Central memory CD4-positive, alpha-beta T cell (primary cell): ENCODE data around the gene CGRRF1.

ENCODE experiments used
- DNase-seq: peaks from one replicate; pipeline ENCODE4 v3.0.0; 2022

The CGRRF1 gene

DNA sequence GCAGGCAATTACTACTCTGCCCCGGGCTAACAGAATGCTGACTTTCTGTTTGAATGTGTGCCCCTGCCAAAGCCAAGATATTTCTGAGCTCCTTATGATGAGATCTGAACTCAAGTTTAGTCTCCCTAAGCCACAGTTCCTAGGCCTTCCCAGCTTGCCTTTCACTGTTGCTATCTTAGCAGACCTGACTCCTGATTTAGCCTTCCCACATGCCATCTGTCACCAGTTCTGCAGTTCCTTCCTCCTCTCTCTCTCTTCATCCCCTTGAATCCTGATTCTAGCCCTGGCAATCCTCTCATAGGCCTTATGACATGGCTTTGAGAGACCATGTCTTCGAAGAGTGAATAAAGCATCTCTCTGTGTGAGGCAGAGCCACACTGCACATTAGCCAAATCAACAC, 44.7 kb downstream of the CGRRF1 start:
- DNase-seq = no peak

DNA sequence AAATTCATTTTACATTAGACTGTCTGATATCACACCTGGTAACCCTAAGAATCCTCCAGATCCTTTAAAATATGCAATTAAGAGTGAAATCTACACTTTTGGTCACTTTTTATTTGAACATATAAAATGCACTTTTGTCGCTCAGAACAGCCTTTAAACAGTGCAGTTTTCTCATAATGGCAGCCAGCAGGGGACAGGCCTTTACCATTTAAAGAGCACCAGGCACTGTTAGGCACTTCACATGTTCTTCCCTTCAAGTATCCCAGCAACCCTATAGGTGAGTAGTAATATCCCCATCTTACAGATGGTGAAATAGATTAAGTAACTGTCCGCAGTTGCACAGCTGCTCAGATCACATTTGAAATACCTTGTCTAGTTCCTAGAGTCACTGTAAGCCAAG, 45.9 kb downstream of the CGRRF1 start:
- no peak for DNase-seq

DNA sequence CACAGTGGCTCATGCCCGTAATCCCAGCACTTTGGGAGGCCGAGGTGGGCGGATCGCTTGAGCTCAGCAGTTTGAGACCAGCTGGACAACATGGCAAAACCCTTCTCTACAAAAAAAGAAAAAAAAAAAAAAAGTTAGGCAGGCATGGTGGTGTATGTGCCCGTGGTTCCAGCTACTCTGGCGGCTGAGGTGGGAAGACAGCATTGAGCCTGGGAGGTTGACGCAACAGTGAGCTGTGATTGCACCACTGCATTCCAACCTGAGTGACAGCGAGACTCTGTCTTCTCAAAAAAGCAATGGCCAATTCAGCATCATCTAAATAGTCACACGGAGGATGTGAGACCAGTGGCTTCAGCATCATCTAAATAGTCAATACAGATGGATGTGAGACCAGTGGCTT, 46.8 kb downstream of the CGRRF1 start:
- no peak for DNase-seq

DNA sequence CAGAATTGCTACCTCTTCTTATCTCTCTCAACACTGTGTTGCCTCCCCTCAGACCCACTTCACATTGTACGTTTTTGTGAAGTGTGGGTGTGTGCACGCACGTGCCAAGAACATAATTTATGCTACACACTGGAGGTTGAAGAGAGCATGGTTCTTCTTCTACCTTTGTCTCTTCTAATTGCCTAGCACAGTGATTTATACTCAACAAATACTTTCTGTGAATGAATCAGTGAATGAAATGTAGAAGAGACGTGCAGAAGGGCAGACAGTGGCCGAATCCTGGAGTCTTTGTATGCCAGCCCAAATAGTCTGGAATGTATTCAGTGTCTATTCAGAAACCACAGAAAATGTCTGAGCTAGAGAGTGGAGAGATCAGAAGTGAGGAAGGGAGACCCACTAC, 52.6 kb downstream of the CGRRF1 start:
- DNase-seq = no peak

DNA sequence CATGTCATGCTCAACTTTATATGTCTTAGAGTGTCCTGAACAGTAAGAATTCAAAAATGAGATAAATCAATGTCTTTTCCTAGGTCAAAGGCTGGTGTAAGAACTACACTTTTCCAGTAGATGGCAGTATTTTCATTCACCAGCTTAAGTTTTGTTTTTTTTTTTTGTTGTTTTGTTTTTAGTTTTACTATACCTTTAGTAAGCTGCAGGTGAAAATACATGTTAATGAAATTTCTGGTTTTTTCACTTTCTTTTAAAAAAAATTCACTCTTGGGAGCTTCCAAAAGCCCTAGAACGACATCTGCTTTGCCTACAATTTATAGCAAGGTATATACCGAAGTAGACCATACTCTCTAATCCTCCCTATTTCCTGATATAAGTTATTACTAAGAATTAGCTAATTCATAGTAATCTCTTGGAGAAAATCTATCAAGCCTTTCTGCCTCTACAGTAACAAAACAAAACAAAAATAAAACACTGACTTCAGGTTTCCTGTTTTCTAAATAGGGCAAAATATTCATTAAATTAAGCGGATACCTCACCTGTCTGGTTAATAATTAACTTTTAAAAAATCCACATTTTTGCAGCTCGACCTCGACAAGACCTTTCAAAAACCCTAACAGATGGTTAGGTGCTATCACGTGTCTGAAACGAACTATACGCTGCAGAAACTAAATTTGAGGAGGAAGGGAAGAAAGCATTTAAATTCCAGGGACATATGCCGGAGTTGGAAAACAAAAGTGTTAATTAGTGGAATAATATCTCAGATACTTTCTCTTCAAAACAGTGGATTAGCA, 54.6 kb downstream of the CGRRF1 start:
- peak; percentile 56 for DNase-seq

DNA sequence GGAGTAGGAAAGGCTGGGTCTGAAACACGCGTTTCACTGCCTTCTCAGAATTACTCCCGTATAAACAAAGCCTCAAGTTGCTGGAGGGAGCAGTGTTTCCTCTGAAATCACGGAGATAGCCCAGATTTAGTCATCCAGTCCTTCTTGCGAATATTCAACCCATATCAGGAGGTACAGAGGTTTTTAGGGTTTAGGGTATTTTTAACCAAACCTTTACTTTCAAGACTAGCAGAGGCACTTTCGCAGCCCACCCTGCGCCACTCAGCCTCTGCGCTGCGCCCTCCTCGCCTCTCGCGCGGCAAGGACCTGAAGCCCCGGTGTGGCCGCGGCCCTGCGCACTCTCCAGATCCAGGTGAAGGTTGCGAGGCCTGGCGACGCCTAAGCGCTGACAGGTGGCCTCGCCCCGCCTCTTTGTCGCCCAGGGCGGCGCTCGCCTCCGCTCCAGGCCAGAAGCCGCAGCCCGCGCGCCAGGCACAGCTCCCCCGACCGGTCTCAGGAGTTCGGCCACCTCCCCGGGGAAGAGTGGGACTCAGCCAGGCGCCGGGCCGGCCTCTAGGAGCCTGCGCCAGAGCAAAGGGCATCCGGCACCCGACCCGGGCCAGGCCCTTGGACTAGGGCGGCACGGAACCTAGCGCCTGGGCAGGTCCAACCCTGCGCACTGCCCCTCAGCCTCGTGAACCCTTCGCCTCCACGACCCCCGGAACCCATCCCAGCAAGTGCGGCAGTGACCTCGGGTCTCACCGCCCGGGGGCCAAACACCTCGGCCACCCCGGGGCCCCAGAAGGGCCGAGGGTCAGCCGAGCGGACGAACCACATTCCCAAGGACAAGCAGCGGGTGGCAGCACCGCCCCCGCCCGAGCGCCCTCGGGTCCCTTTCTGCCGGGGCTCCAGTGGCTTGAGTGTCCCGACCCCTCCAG, 55.4 kb downstream of the CGRRF1 start:
- peak; percentile 69 for DNase-seq

DNA sequence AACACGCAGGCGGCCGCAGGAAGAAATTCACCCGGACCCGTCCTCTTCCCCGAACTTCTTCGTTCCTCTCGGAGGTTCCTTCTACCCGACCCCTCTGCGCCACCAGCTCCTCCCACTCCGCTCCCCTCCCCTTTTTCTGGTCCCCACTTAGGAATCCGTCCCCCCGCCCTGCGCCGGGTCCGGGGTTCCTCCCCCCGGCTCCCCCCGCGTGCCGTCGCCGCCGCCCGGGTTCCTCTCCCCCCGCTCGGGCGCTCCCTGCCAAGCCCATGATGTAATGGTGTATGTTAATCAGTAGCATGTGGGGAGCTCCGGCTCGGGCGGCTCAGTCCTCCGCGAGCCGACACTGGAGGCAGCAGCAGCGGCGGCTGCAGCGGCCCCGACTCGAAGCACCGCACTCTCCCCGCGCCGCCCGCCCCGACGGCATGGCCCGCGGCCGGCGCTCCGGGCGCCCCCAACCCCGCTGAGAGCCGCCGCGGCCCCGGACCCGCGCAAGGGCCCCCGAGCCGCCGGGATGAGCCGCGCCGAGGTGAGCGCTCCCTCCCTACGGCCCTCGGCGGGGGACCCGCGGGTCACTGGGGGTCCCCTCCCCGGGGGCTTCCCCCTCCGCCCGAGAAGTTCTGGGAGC, 56.2 kb downstream of the CGRRF1 start:
- DNase-seq = peak; percentile 83

DNA sequence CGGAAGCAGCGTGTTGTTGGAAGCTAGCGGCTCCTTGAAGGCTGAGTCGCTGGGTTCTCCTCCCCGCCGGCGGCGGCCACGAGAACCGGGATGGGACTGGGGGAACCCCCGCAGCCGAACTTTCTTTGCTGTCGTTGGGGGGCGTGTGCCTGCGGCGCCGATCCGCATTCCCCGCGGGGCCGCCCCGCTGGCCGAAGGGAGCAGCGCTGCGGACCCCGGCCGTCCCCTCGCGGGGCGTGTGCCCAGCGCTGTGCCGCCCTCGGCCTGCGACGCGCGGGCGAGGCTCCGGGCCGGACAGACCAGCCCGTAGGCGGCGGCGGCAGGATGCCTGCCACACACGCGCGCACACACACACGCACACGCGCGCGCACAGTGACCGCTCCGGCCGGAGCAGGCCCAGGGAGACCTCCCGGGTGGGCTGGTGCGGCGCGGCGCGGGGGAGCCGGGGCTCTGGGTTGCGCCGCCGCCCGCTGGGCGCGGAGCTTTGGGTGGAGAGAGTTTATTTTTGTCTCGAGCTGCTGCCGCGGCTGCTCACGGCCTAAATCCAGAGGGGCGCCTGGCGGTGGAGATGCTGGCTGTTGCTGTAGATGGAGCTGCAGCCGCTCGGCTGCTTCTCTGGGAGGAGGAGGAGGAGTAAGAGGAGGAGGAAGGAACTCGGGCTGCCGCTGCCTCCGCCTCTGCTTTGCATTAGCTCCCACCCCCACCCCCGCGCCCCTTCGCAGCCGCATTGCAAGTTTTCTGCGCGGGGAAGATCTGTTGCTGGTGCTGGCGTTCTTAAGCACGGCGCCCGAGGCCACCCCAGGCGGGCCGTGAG, 56.9 kb downstream of the CGRRF1 start, which contains the start of gene SAMD4A:
Gene SAMD4A (plus strand): TSS at position 719 of the 814 bp plus-strand sequence. CDS start 789 bp downstream, outside the sequence.
- DNase-seq = peak; percentile 62

DNA sequence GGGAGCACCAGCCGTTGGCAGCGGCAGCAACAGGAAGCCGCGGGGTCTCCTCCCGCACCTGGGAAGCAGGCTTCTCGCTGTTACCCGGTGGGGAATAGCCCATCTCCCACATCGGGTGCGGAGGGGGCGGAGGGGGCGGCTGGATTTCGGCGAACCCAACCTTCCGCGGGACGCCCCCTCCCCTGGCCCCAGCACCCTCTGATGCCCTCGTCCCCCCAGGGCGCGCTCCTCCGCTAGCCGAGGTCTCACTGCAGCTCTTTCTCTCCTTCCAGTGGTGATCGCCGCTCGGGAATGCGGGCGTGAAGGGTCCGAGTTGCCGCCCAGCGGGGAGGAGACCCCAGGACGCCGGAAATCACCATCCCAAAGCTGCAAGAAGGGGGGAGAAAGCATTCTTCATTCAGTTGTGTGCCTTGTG, 57.5 kb downstream of the CGRRF1 start:
- DNase-seq = no peak

DNA sequence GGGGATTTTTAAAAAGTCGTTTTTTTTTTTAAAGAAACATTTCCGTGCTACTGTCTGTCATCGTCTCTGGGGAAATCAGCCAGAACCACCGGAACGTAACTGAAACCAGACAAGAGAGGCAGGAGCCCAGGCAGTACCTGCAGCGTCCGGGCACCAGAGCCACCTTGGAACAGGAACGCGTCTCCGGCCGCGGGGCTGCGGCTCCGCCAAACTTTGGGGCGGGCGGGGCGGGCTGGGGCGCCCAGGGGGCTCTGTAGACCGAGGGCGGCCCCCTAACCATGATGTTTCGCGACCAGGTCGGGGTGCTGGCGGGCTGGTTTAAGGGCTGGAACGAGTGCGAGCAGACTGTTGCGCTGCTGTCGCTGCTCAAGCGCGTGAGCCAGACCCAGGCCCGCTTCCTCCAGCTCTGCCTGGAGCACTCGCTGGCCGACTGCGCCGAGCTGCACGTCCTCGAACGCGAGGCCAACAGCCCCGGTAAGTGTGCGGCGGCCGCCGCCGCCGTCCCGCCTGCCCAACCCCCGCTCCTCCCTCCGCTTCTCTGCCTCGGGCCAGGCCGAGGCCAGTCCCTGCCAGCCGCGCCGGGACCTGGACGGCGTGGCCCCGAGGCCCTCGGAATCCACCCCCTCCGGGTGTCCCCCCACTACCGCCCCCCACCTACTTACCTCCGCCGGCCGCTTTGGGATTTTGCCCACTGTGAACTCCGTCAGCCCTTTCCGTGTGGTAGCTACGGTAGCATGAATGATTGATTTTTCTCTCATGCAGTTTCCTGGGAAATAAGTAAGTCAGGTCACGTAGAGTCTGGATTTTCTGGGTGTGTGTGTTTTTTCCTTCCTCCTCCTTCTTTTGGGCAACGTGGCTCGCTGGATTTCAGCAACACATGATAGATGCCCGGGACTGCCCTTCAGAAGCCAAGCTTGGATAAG, 58.2 kb downstream of the CGRRF1 start:
- DNase-seq = peak; percentile 50

DNA sequence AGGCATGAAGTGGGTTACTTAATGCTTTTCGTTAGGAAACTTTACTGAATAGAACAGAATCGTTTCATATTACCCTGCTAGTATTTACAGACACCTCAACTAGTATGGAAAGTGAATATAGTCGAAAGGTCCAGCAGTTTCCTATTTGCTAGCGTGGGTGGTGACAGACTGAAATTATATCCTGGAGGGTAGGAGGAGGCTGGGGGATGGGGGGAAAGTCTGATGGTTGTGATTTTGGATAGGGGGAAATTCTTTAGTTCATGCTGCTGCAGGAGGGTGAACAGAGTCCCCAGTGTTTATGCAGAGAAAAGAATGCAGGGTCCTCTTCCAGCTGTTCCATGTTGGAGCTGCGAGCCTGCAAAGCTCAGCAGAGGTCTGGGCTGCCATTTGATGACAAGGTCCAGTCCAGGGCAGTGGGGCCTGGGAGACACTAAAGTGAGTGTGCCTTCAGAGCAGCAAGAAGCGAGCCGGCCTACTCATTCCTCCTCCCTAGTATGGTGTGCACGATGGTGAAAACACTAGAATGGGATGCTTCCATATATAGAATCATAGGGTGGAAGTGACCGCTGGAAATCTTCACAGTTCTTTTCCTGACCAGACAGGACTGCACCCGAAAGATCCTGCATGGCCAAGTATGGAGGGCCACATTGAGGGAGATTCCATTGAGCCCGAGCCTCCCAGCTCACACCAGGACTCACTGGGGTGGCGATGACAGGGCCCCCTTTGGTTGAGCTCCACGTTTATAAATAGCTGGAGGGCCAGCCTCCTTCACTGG, 59.3 kb downstream of the CGRRF1 start:
- no peak for DNase-seq

DNA sequence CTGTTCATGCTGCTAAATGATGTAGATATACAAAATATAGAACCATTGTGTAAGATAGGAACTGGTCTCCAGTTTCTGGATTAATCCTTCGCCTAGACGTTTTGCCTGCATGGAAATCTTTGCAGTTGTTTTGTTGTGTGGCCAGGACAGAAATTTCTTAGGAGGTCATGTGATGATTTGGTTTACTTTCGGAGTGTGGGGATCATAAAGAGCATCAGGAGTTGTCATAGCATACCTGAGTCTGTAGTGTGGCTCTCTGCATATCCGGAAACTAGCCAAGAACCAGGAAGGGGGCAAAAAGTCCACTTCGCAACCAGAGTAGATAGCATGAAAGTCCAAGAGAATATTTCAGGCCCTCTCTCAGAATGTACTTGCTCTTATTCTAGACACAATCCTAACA, 60.3 kb downstream of the CGRRF1 start:
- no peak for DNase-seq

DNA sequence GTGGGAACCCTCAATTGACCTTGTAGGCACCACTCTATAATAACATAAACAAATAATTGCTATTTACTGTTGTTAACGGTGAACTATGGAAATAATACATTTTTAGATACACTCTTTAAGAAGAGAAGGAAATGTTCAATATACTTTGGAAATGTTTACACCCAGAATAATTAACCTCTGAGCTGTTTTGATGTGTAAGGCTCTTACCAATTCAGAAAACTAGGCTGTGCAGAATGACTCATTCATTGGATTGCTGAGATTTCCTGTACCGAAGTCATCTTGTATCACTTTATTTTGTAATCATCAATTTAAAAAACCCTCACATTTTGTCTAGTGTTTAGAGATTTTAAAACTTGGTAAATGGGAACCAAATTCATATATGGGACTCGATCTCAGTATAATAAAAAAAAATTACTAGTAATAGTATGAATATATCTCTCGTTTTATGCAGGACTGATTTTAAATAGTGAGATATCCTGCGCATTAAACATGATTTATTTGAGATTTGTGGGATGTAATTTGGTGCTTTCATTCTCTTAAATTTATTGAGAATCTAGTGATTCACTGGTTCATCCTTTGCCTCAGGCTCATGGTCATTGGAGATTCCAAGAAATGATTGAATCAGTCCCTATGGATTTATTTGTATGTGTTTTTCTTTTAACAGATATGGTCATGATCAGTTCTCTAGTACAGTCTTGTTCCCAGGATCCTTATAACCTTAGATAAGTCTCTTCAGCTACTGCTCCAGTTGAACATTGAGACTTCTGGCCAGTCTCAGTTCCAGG, 61.1 kb downstream of the CGRRF1 start:
- DNase-seq = no peak

DNA sequence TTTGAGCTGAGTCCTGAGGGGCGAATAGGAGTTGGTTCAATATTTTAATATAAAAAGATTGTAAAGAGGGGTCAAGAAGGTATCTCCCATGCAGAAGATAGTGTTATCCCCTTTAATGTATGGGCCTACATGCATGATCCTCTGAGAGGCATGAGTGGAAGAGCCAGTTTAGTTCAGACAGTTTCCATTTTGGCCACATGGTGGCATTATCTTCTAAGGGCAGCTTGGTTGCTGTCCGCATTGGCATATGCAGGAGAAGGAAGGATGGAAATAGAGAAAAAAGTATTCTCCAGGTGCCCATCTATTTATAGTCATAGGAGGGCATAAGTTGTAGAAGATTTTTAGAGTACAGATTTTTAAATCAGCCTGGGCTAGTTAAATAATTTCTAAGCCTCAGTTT, 62.6 kb downstream of the CGRRF1 start:
- DNase-seq = no peak

DNA sequence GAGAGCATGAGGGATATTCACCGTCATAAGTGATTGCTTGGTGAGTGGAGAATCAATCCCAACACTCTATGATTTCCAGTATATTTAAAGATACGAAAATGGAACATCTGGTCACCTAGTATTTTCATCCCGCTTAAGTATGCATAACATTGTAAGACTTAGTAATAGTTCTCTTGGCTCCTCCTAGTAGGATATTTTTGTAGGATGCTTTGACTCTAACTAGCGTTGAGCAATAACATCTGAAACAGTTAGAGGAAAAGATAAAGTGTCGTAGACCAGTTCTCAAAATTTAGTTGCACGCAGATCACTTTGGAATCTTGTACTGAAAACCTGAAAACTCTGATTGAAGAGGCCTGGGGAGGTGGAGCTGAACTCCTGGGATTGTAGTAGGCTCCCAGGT, 64.8 kb downstream of the CGRRF1 start:
- no peak for DNase-seq

DNA sequence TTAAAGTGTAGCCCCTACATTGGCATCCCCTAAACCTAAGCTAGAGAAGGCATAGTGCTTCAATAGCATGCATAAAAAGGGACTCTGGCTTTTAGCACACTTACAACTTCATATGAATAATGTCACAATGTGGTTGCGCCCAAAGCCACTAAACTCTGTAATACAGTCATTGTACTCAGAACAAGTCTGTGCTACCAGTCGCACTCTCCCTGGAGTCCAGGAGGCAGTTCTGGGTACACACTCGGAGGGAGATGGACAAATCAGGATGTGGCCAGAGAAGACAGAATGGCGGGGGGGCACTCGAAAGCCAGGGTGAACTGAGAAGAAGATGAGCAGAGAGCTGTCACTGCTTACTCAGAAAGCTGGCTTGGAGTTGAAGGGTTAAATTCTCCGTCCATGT, 67.8 kb downstream of the CGRRF1 start:
- DNase-seq = no peak

DNA sequence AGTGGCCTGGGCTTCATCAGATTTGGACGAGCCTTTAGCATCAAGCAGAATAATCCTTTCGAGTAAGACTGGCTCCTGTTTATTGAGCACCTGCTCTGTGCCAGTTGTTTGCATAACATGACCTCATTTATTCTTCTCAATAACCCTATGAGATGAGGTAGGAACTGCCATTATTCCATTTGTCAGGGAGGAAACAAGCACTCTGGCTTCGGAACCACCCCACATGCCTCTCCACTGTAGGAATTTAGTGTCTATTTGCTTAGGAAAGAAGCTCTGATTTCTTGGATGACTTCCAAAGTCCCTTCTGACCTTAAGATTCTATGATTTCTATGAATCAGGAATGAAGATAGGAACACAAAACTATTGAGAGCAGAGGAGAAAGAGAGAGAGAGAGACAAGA, 68.3 kb downstream of the CGRRF1 start:
- no peak for DNase-seq

DNA sequence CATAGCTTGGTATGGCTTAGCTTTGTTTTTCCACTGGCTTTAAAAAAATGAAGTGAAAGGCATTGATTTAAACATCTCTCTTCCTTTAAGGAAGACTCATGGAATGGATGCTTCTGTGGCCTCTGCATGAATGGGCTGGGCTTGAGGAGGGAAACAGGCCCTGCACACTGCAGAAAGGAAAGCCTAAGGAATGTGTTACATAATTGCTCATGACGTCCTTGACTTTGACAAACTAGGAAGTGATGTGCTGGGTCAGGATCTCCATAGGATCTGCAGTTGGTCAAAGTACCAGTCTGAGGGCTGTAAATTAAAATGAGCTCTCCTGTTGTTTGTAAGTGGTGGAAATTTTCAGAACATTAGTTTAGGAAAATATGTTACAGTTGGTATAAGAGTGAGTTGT, 69.9 kb downstream of the CGRRF1 start:
- no peak for DNase-seq

DNA sequence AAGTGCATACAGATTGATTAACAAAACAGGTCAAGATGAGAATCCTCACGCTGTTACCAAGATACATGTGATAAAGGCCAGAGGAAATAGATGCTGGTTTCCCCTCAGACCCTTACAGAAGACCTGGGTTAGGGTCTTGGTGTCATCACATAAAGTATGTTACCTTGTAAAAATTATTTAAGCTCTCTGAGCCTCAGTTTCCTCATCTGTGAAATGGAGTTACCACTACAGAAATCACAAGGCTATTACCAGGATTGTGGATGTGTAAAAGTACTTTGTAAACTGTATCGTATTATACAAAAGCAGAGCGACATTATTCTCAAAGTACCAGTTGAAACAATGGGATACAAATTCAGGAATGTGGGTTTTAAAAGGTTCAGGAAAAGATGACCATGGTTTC, 71.2 kb downstream of the CGRRF1 start:
- no peak for DNase-seq

DNA sequence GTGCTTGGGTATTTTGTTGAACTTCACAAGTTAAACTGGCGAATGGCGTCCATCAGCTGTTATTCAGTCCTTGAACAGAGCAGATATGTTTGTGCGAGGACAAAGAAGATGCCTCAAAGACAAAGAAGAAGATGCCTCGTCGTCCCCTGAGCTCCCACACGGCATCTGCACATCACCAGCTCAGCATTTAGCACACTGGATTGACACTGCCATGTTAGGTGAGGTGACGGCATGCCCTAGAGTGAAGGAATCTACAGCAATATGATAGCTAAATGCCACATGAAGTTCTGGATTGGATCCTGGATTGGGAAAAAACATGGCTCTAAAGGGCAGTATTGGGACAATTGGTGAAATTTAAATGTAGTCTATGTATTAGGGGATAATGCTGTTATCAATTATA, 72.6 kb downstream of the CGRRF1 start:
- no peak for DNase-seq
